HG02571 (cell line): ENCODE data around the gene MAPK4.
"Not testable (repeated sequence)": the region's sequence is repeated elsewhere in the genome, so short reads cannot be mapped to it uniquely, and the experiment has no call there.

ENCODE experiments used
- ATAC-seq: cut with Tn5 transposase; IDR thresholded peaks from one replicate; pipeline ENCODE4 v1.9.1; 2021; ENCODE audit warnings: mild to moderate bottlenecking, moderate library complexity; ENCODE audit not compliant: unreplicated experiment

MAPK4 gene

GRCh38 chr18:50559752-50560680, at the start of gene MAPK4:
Gene MAPK4, plus strand, starts transcription at chr18:50560087. Its CDS starts 103,872 bp downstream, at chr18:50663959.
- ATAC-seq = no peak

- not testable (repeated sequence) for ATAC-seq
Observed at GRCh38 chr18:50517277-50517676, 42.6 kb upstream of the MAPK4 start.

GRCh38 chr18:50518787-50519546, 40.9 kb upstream of the MAPK4 start:
- no peak for ATAC-seq

GRCh38 chr18:50523165-50523564, 36.7 kb upstream of the MAPK4 start:
- no peak for ATAC-seq

- ATAC-seq = no peak
Observed at GRCh38 chr18:50527636-50528307, 32.1 kb upstream of the MAPK4 start.

- ATAC-seq = no peak
Observed at GRCh38 chr18:50528806-50529205, 31.1 kb upstream of the MAPK4 start.

GRCh38 chr18:50533822-50534221, 26.1 kb upstream of the MAPK4 start:
- ATAC-seq = not testable (repeated sequence)

- not testable (repeated sequence) for ATAC-seq
Observed at GRCh38 chr18:50544476-50544875, 15.4 kb upstream of the MAPK4 start.

GRCh38 chr18:50545936-50546335, 14.0 kb upstream of the MAPK4 start:
- ATAC-seq = no peak

- ATAC-seq = no peak
Observed at GRCh38 chr18:50548160-50548559, 11.7 kb upstream of the MAPK4 start.

GRCh38 chr18:50551651-50552050, 8.2 kb upstream of the MAPK4 start:
- not testable (repeated sequence) for ATAC-seq

- no peak for ATAC-seq
Observed at GRCh38 chr18:50558157-50558556, 1.7 kb upstream of the MAPK4 start.

GRCh38 chr18:50558948-50559751, 737 bp upstream of the MAPK4 start:
- ATAC-seq = no peak

- no peak for ATAC-seq
Observed at GRCh38 chr18:50560681-50561629, 1.1 kb downstream of the MAPK4 start.

- not testable (repeated sequence) for ATAC-seq
Observed at GRCh38 chr18:50562258-50562657, 2.4 kb downstream of the MAPK4 start.

- ATAC-seq = no peak
Observed at GRCh38 chr18:50562686-50563085, 2.8 kb downstream of the MAPK4 start.

GRCh38 chr18:50563376-50563775, 3.5 kb downstream of the MAPK4 start:
- no peak for ATAC-seq

- no peak for ATAC-seq
Observed at GRCh38 chr18:50569930-50570329, 10.0 kb downstream of the MAPK4 start.

- no peak for ATAC-seq
Observed at GRCh38 chr18:50571606-50572005, 11.7 kb downstream of the MAPK4 start.
